Mucosa of rectum (tissue), 2 donors: ENCODE results near the gene BECN2.
"Not testable (repeated sequence)": the region's sequence is repeated elsewhere in the genome, so short reads cannot be mapped to it uniquely, and the experiment has no call there.

ENCODE experiments used
- H3K27ac ChIP-seq, 2 donors: one replicate each; pipeline ENCODE4 v1.7.0; 2013; ENCODE audit warnings: inconsistent platforms in 2 of 2, low read depth in 2 of 2, low read length in 2 of 2
- H3K27me3 ChIP-seq, 2 donors: one replicate each; pipeline ENCODE4 v1.7.0; 2013; ENCODE audit warnings: low read length in 2 of 2; ENCODE audit not compliant: control insufficient read depth in 2 of 2, insufficient read depth in 2 of 2
- H3K36me3 ChIP-seq, 2 donors: one replicate each; pipeline ENCODE4 v1.7.0; 2013; ENCODE audit warnings: low read length in 2 of 2; ENCODE audit not compliant: control insufficient read depth in 2 of 2, insufficient read depth in 2 of 2
- H3K4me1 ChIP-seq, 2 donors: one replicate each; pipeline ENCODE4 v1.7.0; 2013; ENCODE audit warnings: low read length in 2 of 2, mild to moderate bottlenecking in 1 of 2; ENCODE audit not compliant: control insufficient read depth in 2 of 2, insufficient read depth in 2 of 2
- H3K4me3 ChIP-seq, 2 donors: one replicate each; pipeline ENCODE4 v1.7.0; 2013; ENCODE audit warnings: low read length in 2 of 2
- H3K9ac ChIP-seq, 2 donors: one replicate each; pipeline ENCODE4 v1.7.0; 2013; ENCODE audit warnings: low read length in 2 of 2, low read depth in 1 of 2, mild to moderate bottlenecking in 1 of 2
- H3K9me3 ChIP-seq, 2 donors: one replicate each; pipeline ENCODE4 v1.7.0; 2013; ENCODE audit warnings: low read length in 2 of 2; ENCODE audit not compliant: control insufficient read depth in 2 of 2
- donor health status: healthy.
- donor health status: Normal muscosa, but diverticular disease.

BECN2 gene

GRCh38 chr1:241972703-241973369 is 15.3 kb downstream of the BECN2 start:
- Histone ChIP-seq H3K4me3 (no peak overlapping the region), H3K9ac (no peak overlapping the region), H3K27ac (no peak overlapping the region), H3K36me3 (no peaks in the 10 kb centered on the region), H3K27me3 (no peaks in the 10 kb centered on the region), H3K4me1 (no peaks in the 10 kb centered on the region), H3K9me3 (no peaks in the 10 kb centered on the region)

- Histone ChIP-seq H3K9ac (no peak overlapping the region), H3K36me3 (no peaks in the 10 kb centered on the region), H3K4me3 (no peak overlapping the region), H3K27me3 (no peaks in the 10 kb centered on the region), H3K27ac (no peak overlapping the region), H3K9me3 (no peaks in the 10 kb centered on the region), H3K4me1 (no peaks in the 10 kb centered on the region)
Observed at GRCh38 chr1:241976229-241976628, 18.7 kb downstream of the BECN2 start.

- no peaks in the 10 kb centered on the region for H3K36me3 ChIP-seq
- no peaks in the 10 kb centered on the region for H3K9me3 ChIP-seq
- no peak overlapping the region for H3K4me3 ChIP-seq
- no peaks in the 10 kb centered on the region for H3K27me3 ChIP-seq
- H3K9ac ChIP-seq, result no peak overlapping the region
- no peak overlapping the region for H3K27ac ChIP-seq
- no peaks in the 10 kb centered on the region for H3K4me1 ChIP-seq
Observed at GRCh38 chr1:241979071-241979470, 21.5 kb downstream of the BECN2 start.

- Histone ChIP-seq H3K27ac (no peak overlapping the region), H3K4me3 (no peak overlapping the region), H3K9ac (no peak overlapping the region), H3K4me1 (no peaks in the 10 kb centered on the region), H3K27me3 (no peaks in the 10 kb centered on the region), H3K9me3 (no peaks in the 10 kb centered on the region), H3K36me3 (no peaks in the 10 kb centered on the region)
Observed at GRCh38 chr1:241979926-241980325, 22.4 kb downstream of the BECN2 start.

- Histone ChIP-seq H3K27ac (no peak overlapping the region), H3K27me3 (no peaks in the 10 kb centered on the region), H3K9me3 (no peaks in the 10 kb centered on the region), H3K9ac (no peak overlapping the region), H3K36me3 (no peaks in the 10 kb centered on the region), H3K4me3 (no peak overlapping the region), H3K4me1 (no peaks in the 10 kb centered on the region)
Observed at GRCh38 chr1:241985787-241986186, 28.2 kb downstream of the BECN2 start.

GRCh38 chr1:241988389-241988930 is 30.9 kb downstream of the BECN2 start:
- not testable (repeated sequence) for H3K27ac ChIP-seq, H3K9ac ChIP-seq, H3K27me3 ChIP-seq, H3K9me3 ChIP-seq, H3K4me3 ChIP-seq, H3K4me1 ChIP-seq, H3K36me3 ChIP-seq

GRCh38 chr1:241990040-241990439 is 32.5 kb downstream of the BECN2 start:
- Histone ChIP-seq H3K4me1 (no peaks in the 10 kb centered on the region), H3K36me3 (no peaks in the 10 kb centered on the region), H3K27ac (no peak overlapping the region), H3K4me3 (no peak overlapping the region), H3K9ac (no peak overlapping the region), H3K9me3 (no peaks in the 10 kb centered on the region), H3K27me3 (no peaks in the 10 kb centered on the region)

GRCh38 chr1:241992734-241993133 is 35.2 kb downstream of the BECN2 start:
- no peaks in the 10 kb centered on the region for H3K4me1 ChIP-seq
- H3K27ac ChIP-seq, result no peak overlapping the region
- no peak overlapping the region for H3K4me3 ChIP-seq
- H3K9me3 ChIP-seq, result no peaks in the 10 kb centered on the region
- no peak overlapping the region for H3K9ac ChIP-seq
- no peaks in the 10 kb centered on the region for H3K36me3 ChIP-seq
- no peaks in the 10 kb centered on the region for H3K27me3 ChIP-seq

- Histone ChIP-seq H3K27ac (no peak overlapping the region), H3K4me1 (peaks cover 2 to 4% of the 10 kb centered on the region in 2 donors), H3K9me3 (no peaks in the 10 kb centered on the region), H3K27me3 (no peaks in the 10 kb centered on the region), H3K36me3 (no peaks in the 10 kb centered on the region), H3K9ac (no peak overlapping the region), H3K4me3 (no peak overlapping the region)
Observed at GRCh38 chr1:241994171-241994570, 36.6 kb downstream of the BECN2 start.

GRCh38 chr1:241997401-241997998 is 39.9 kb downstream of the BECN2 start:
- Histone ChIP-seq H3K4me3 (no peak overlapping the region), H3K27me3 (no peaks in the 10 kb centered on the region), H3K9ac (no peak overlapping the region), H3K36me3 (no peaks in the 10 kb centered on the region), H3K9me3 (no peaks in the 10 kb centered on the region), H3K27ac (no peak overlapping the region), H3K4me1 (peaks cover 2 to 4% of the 10 kb centered on the region in 2 donors)
